HEK293T (cell line): ENCODE measurements around the gene TREML1.

Source experiments
- CTCF ChIA-PET: fragments of 350-600 bp; formaldehyde crosslinking; extraction: SDS; loops from one replicate; lab custom pipeline; 2021; ENCODE audit warnings: antibody characterized with exemption, inconsistent platforms; lab: Yijun Ruan, JAX
- POLR2A ChIA-PET: fragments of 350-600 bp; formaldehyde crosslinking; extraction: SDS; loops from one replicate; lab custom pipeline; 2020; ENCODE audit warnings: antibody characterized with exemption, inconsistent platforms; lab: Yijun Ruan, JAX
- DNase-seq: peaks from one replicate; pipeline ENCODE4 v3.0.0; 2012; ENCODE audit warnings: mixed read lengths; ENCODE audit errors: extremely low spot score
- ARNT ChIP-seq: fragments of 450-650 bp; IDR thresholded peaks from 2 replicates; pipeline ENCODE4 v1.6.1; 2017; ENCODE audit warnings: mild to moderate bottlenecking
- BHLHE40 ChIP-seq: fragments of 450-650 bp; IDR thresholded peaks from 2 replicates; pipeline ENCODE4 v1.6.1; 2016; ENCODE audit warnings: mild to moderate bottlenecking, moderate library complexity, borderline replicate concordance
- CTBP1 ChIP-seq: fragments of 450-650 bp; IDR thresholded peaks from 2 replicates; pipeline ENCODE4 v1.6.1; 2016; ENCODE audit warnings: borderline replicate concordance
- ELF4 ChIP-seq: fragments of 450-650 bp; IDR thresholded peaks from 2 replicates; pipeline ENCODE4 v1.6.1; 2017; ENCODE audit warnings: antibody characterized with exemption
- FOXA1 ChIP-seq: fragments of 450-650 bp; IDR thresholded peaks from 2 replicates; pipeline ENCODE4 v1.6.1; 2016; ENCODE audit warnings: mild to moderate bottlenecking
- FOXK2 ChIP-seq: fragments of 450-650 bp; IDR thresholded peaks from 2 replicates; pipeline ENCODE4 v1.6.1; 2016; ENCODE audit warnings: mild to moderate bottlenecking
- FOXM1 ChIP-seq: fragments of 450-650 bp; IDR thresholded peaks from 2 replicates; pipeline ENCODE4 v1.6.1; 2017; ENCODE audit warnings: mild to moderate bottlenecking, borderline replicate concordance
- HDGF ChIP-seq: fragments of 450-650 bp; IDR thresholded peaks from 2 replicates; pipeline ENCODE4 v1.6.1; 2017; ENCODE audit warnings: antibody characterized with exemption, borderline replicate concordance
- L3MBTL2 ChIP-seq: fragments of 450-650 bp; conservative IDR thresholded peaks from 2 replicates; pipeline ENCODE4 v1.6.1; 2016; ENCODE audit warnings: mild to moderate bottlenecking
- LEF1 ChIP-seq: fragments of 450-650 bp; IDR thresholded peaks from 2 replicates; pipeline ENCODE4 v1.6.1; 2017; ENCODE audit warnings: mild to moderate bottlenecking, borderline replicate concordance
- NFRKB ChIP-seq: fragments of 450-650 bp; IDR thresholded peaks from 2 replicates; pipeline ENCODE4 v1.6.1; 2016; ENCODE audit warnings: mild to moderate bottlenecking, moderate library complexity
- PKNOX1 ChIP-seq: fragments of 450-650 bp; IDR thresholded peaks from 2 replicates; pipeline ENCODE4 v1.6.1; 2016
- SP1 ChIP-seq: fragments of 450-650 bp; IDR thresholded peaks from 2 replicates; pipeline ENCODE4 v1.6.1; 2017
- SUZ12 ChIP-seq: fragments of 450-650 bp; IDR thresholded peaks from 2 replicates; pipeline ENCODE4 v1.6.1; 2016; ENCODE audit warnings: mild to moderate bottlenecking
- TARDBP ChIP-seq: fragments of 450-650 bp; IDR thresholded peaks from 2 replicates; pipeline ENCODE4 v1.6.1; 2016
- ZNF384 ChIP-seq: fragments of 450-650 bp; IDR thresholded peaks from 2 replicates; pipeline ENCODE4 v1.6.1; 2016

Gene TREML1

GRCh38 chr6:41153992-41154625 is at the start of gene TREML1:
TSS of gene TREML1 (minus strand) at chr6:41154347. CDS start at chr6:41154288, 59 bp downstream.
- no peak for DNase-seq
- ChIA-PET POLR2A (no interaction called here), CTCF (no interaction called here)
- TF ChIP-seq CTBP1 (no peak), BHLHE40 (no peak), ELF4 (no peak), ARNT (no peak), HDGF (no peak), FOXM1 (no peak), FOXK2 (no peak), LEF1 (no peak), PKNOX1 (no peak), NFRKB (no peak), L3MBTL2 (no peak)

- DNase-seq, result no peak
- ChIA-PET POLR2A (interaction anchor here (1.0 kb wide), 1 partner anchor 10 kb away, joined by 3 read pairs; no protein-coding TSS in a partner anchor), CTCF (interaction anchor here (1.1 kb wide), 1 partner anchor 19 kb away, joined by 3 read pairs; no protein-coding TSS in a partner anchor)
- TF ChIP-seq ARNT (no peak), PKNOX1 (no peak), BHLHE40 (no peak), FOXM1 (no peak), HDGF (no peak)
These were observed 47.6 kb upstream of the TREML1 start for GRCh38 chr6:41201764-41202173.

GRCh38 chr6:41200901-41201763 is 47.0 kb upstream of the TREML1 start, which contains the start of gene TREML2:
TSS of gene TREML2 (minus strand) at chr6:41201149. CDS start at chr6:41201008, 141 bp downstream.
- POLR2A ChIA-PET, result no interaction called here
- no peak for TF ChIP-seq ARNT
- TF ChIP-seq FOXA1, result no peak
- no peak for TF ChIP-seq PKNOX1
- no peak for TF ChIP-seq ELF4
- CTCF ChIA-PET, result interaction anchor here (0.6 to 1.1 kb wide), 2 partner anchors 15 to 19 kb away, joined by 3 read pairs; no protein-coding TSS in a partner anchor
- no peak for DNase-seq

GRCh38 chr6:41200296-41200900 is 46.3 kb upstream of the TREML1 start:
- ChIA-PET POLR2A (no interaction called here), CTCF (interaction anchor here (0.7 to 1.1 kb wide), 2 partner anchors 9 to 18 kb away, joined by 3 read pairs; no protein-coding TSS in a partner anchor)
- TF ChIP-seq TARDBP (no peak), BHLHE40 (no peak), SP1 (no peak), CTBP1 (no peak), HDGF (no peak), LEF1 (no peak), PKNOX1 (no peak), L3MBTL2 (no peak), ZNF384 (no peak), FOXK2 (no peak), FOXM1 (no peak), SUZ12 (no peak), ELF4 (no peak), ARNT (no peak), FOXA1 (no peak), NFRKB (no peak)
- no peak for DNase-seq

- POLR2A ChIA-PET, result no interaction called here
- CTCF ChIA-PET, result interaction anchor here (0.7 kb wide), 1 partner anchor 8 kb away, joined by 3 read pairs; no protein-coding TSS in a partner anchor
- no peak for TF ChIP-seq BHLHE40
- no peak for TF ChIP-seq ARNT
- no peak for TF ChIP-seq HDGF
- no peak for TF ChIP-seq SP1
- TF ChIP-seq LEF1, result no peak
- TF ChIP-seq SUZ12, result no peak
- no peak for TF ChIP-seq NFRKB
- no peak for TF ChIP-seq L3MBTL2
- TF ChIP-seq ELF4, result no peak
- TF ChIP-seq CTBP1, result no peak
- TF ChIP-seq ZNF384, result no peak
- no peak for TF ChIP-seq FOXM1
- no peak for TF ChIP-seq PKNOX1
- no peak for TF ChIP-seq FOXK2
- TF ChIP-seq FOXA1, result no peak
- no peak for TF ChIP-seq TARDBP
- DNase-seq, result no peak
These were observed 45.6 kb upstream of the TREML1 start for GRCh38 chr6:41199552-41200246.
